SK-N-SH treated with all-trans-retinoic acid at 6 μM for 48 hours (cell line): Measurements from ENCODE around the gene RACK1.

Source experiments
- CREB5 ChIP-seq: fragments of 250-450 bp; sonication (Bioruptor Pico); IDR thresholded peaks from 2 replicates; pipeline ENCODE4 v1.5.1; 2020; ENCODE audit warnings: low read depth, mild to moderate bottlenecking, moderate library complexity
- ISL1 ChIP-seq: fragments of 250-450 bp; sonication (Bioruptor Pico); IDR thresholded peaks from 2 replicates; pipeline ENCODE4 v2.1.2; 2022; ENCODE audit warnings: mild to moderate bottlenecking, moderate library complexity
- PATZ1 ChIP-seq: fragments of 250-450 bp; sonication (Bioruptor Pico); IDR thresholded peaks from 2 replicates; pipeline ENCODE4 v1.8.0; 2020; ENCODE audit warnings: mild to moderate bottlenecking, moderate library complexity, borderline replicate concordance
- PPARA ChIP-seq: fragments of 250-450 bp; sonication (Bioruptor Pico); IDR thresholded peaks from 2 replicates; pipeline ENCODE4 v1.5.0; 2020; ENCODE audit warnings: mild to moderate bottlenecking, borderline replicate concordance
- TCF4 ChIP-seq: fragments of 250-450 bp; sonication (Bioruptor Pico); IDR thresholded peaks from 2 replicates; pipeline ENCODE4 v1.8.0; 2021; ENCODE audit warnings: mild to moderate bottlenecking, moderate library complexity, borderline replicate concordance
- TOX ChIP-seq: fragments of 250-450 bp; sonication (Bioruptor Pico); IDR thresholded peaks from 2 replicates; pipeline ENCODE4 v1.8.0; 2021; ENCODE audit warnings: mild to moderate bottlenecking, moderate library complexity, borderline replicate concordance
- ZFP30 ChIP-seq: fragments of 450-650 bp; formaldehyde crosslinking; IDR thresholded peaks from 2 replicates; pipeline ENCODE4 v1.5.0; 2022; ENCODE audit warnings: mild to moderate bottlenecking, moderate library complexity
- ZNF8 ChIP-seq: fragments of 450-650 bp; formaldehyde crosslinking; IDR thresholded peaks from 2 replicates; pipeline ENCODE4 v1.5.0; 2020; ENCODE audit warnings: mild to moderate bottlenecking, moderate library complexity

- TF ChIP-seq PPARA (no peak), ZNF8 (CRISPR knock-in tag) (no peak), PATZ1 (CRISPR knock-in tag) (no peak), ZFP30 (CRISPR knock-in tag) (no peak), TCF4 (no peak), TOX (CRISPR knock-in tag) (no peak), ISL1 (CRISPR knock-in tag) (no peak), CREB5 (CRISPR knock-in tag) (no peak)
Observed at GRCh38 chr5:181217111-181217802, 26.4 kb downstream of the RACK1 start.
